ENCODE data around the gene STK25. TPM values are rescaled to one million over a fixed set of nuclear protein-coding genes. Genes with fewer than 3 reads are reported as not detected.

STK25 gene
- polyA plus RNA-seq, 3 donors: 62.7 to 215 (median 69.5) TPM

GRCh38 chr2:241555711-241556110, 47.3 kb upstream of the STK25 start:
- peaks cover 52 to 80% (median 60%) of the 10 kb centered on the region in 3 donors for H3K27me3 Mint-ChIP-seq (ENCODE audit: low read depth in 3 of 3)
- H3K4me1 ChIP-seq (ENCODE audit: control insufficient read depth in 1 of 2, insufficient read depth in 2 of 2, low read length in 2 of 2): peaks cover 0 to 13% of the 10 kb centered on the region in 2 donors
- peaks cover 12 to 24% of the 10 kb centered on the region in 2 donors for H3K9me3 ChIP-seq (replicated peaks in 1 of 2; ENCODE audit: control insufficient read depth in 1 of 2, insufficient read depth in 1 of 2, low read length in 2 of 2)
- H3K4me3 ChIP-seq (replicated peaks in 1 of 3; ENCODE audit: low read depth in 2 of 3, low read length in 3 of 3): no peak overlapping the region
- TF ChIP-seq CTCF (IDR thresholded peaks at IDR 0.05): no peak
- H2AFZ ChIP-seq (ENCODE audit: insufficient read depth, low read depth, low read length, poor library complexity, severe bottlenecking): no peak overlapping the region
- intact Hi-C loops (cut with micrococcal nuclease): no loop called here
- no peaks in the 10 kb centered on the region for H3K79me2 ChIP-seq (ENCODE audit: insufficient read depth, low read length)
- no peak overlapping the region for H3K27ac Mint-ChIP-seq
- DNase-seq: no peak
- H3K4me2 ChIP-seq (replicated peaks; ENCODE audit: extremely low read depth, low read length, poor library complexity, severe bottlenecking): no peak overlapping the region
- no peak overlapping the region for H3K4me3 Mint-ChIP-seq
- H3K27ac ChIP-seq (ENCODE audit: low read depth in 1 of 2, low read length in 2 of 2): no peak overlapping the region
- 44% methylated on average over 2 of the region's 3 CpGs for WGBS (ENCODE audit: insufficient coverage)
- no peak overlapping the region for H3K9ac ChIP-seq (ENCODE audit: insufficient read depth, low read length, poor library complexity, severe bottlenecking)
- H3K36me3 ChIP-seq (replicated peaks in 1 of 2; ENCODE audit: control insufficient read depth in 1 of 2, insufficient read depth in 2 of 2, low read length in 2 of 2): no peaks in the 10 kb centered on the region
- H3K36me3 Mint-ChIP-seq: peaks cover 0 to 9% of the 10 kb centered on the region in 2 donors
- H3K9me3 Mint-ChIP-seq: peaks cover 10 to 38% (median 28%) of the 10 kb centered on the region in 7 donors
- H3K4me1 Mint-ChIP-seq: peaks cover 3% of the 10 kb centered on the region
- peaks cover 19 to 46% of the 10 kb centered on the region in 2 donors for H3K27me3 ChIP-seq (ENCODE audit: control insufficient read depth in 2 of 2, insufficient read depth in 2 of 2, low read length in 2 of 2)
- H4K20me1 ChIP-seq (ENCODE audit: insufficient read depth, low read length): no peaks in the 10 kb centered on the region

GRCh38 chr2:241554610-241555322, 46.4 kb upstream of the STK25 start:
- peaks cover 19 to 37% of the 10 kb centered on the region in 2 donors for H3K27me3 ChIP-seq (ENCODE audit: control insufficient read depth in 2 of 2, insufficient read depth in 2 of 2, low read length in 2 of 2)
- peaks cover 10 to 35% (median 28%) of the 10 kb centered on the region in 7 donors for H3K9me3 Mint-ChIP-seq
- DNase-seq: no peak
- H3K4me2 ChIP-seq (replicated peaks; ENCODE audit: extremely low read depth, low read length, poor library complexity, severe bottlenecking): no peak overlapping the region
- TF ChIP-seq CTCF (IDR thresholded peaks at IDR 0.05): no peak
- H4K20me1 ChIP-seq (ENCODE audit: insufficient read depth, low read length): no peaks in the 10 kb centered on the region
- H3K36me3 ChIP-seq (replicated peaks in 1 of 2; ENCODE audit: control insufficient read depth in 1 of 2, insufficient read depth in 2 of 2, low read length in 2 of 2): no peaks in the 10 kb centered on the region
- peaks cover 0 to 9% of the 10 kb centered on the region in 2 donors for H3K36me3 Mint-ChIP-seq
- H3K27ac Mint-ChIP-seq: no peak overlapping the region
- H3K4me1 ChIP-seq (ENCODE audit: control insufficient read depth in 1 of 2, insufficient read depth in 2 of 2, low read length in 2 of 2): peaks cover 0 to 13% of the 10 kb centered on the region in 2 donors
- no peak overlapping the region for H3K4me3 Mint-ChIP-seq
- intact Hi-C loops (cut with micrococcal nuclease): no loop called here
- no peak overlapping the region for H3K27ac ChIP-seq (ENCODE audit: low read depth in 1 of 2, low read length in 2 of 2)
- H3K27me3 Mint-ChIP-seq (ENCODE audit: low read depth in 3 of 3): peaks cover 45 to 74% (median 51%) of the 10 kb centered on the region in 3 donors
- H3K79me2 ChIP-seq (ENCODE audit: insufficient read depth, low read length): no peaks in the 10 kb centered on the region
- H3K4me1 Mint-ChIP-seq: peaks cover 3% of the 10 kb centered on the region
- H2AFZ ChIP-seq (ENCODE audit: insufficient read depth, low read depth, low read length, poor library complexity, severe bottlenecking): no peak overlapping the region
- peaks cover 12 to 24% of the 10 kb centered on the region in 2 donors for H3K9me3 ChIP-seq (replicated peaks in 1 of 2; ENCODE audit: control insufficient read depth in 1 of 2, insufficient read depth in 1 of 2, low read length in 2 of 2)
- no peak overlapping the region for H3K4me3 ChIP-seq (replicated peaks in 1 of 3; ENCODE audit: low read depth in 2 of 3, low read length in 3 of 3)
- WGBS (ENCODE audit: insufficient coverage): 78% methylated on average over 2 of the region's 7 CpGs
- H3K9ac ChIP-seq (ENCODE audit: insufficient read depth, low read length, poor library complexity, severe bottlenecking): no peak overlapping the region

Measured in CD14-positive monocyte (primary cell).